ENCODE measurements around the gene VPS8.

VPS8 gene

GRCh38 chr3:185057829-185058228 lies 245.9 kb downstream of the VPS8 start:
- DNase-seq (ENCODE audit: low read depth) = no peak

GRCh38 chr3:185058796-185059195 lies 246.8 kb downstream of the VPS8 start:
- no peak for DNase-seq (ENCODE audit: low read depth)

GRCh38 chr3:185059766-185060165 lies 247.8 kb downstream of the VPS8 start:
- no peak for DNase-seq (ENCODE audit: low read depth)

DNA sequence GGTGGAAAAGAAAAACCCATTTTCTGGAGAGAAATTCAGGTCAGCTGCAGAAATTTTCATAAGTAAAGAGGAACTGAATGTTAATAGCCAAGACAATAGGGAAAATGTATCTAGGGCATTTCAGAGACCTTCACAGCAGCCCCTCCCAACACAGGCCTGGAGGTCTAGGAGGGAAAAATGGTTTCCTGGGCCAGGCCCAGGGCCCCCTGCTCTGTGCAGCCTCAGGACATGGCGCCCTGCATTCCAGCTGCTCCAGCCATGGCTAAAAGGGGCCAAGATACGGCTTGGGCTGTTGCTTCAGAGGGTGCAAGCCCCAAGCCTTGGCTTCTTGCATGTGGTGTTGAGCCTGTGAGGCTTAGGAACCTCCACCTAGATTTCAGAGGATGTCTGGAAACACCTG lies 248.7 kb downstream of the VPS8 start:
- DNase-seq (ENCODE audit: low read depth) = no peak

DNA sequence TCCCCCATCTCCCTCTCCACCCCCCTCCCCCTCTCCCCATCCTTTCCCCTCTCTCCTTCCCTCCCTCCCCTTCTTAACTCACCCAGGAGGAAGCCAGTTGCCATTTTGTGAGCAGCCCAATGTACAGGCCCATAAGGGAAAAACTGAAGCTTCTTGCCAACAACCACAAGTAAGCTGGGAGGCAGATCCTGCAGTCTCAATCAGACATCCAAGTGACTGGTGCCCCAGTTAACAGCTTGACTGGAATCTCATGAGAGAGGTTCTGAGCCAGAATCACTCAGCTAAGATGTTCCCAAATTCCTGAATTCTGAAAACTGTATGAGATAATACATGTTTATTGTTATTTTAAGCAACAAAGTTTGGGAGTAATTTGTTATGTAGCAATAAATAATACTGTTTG lies 250.2 kb downstream of the VPS8 start:
- no peak for DNase-seq (ENCODE audit: low read depth)

GRCh38 chr3:185063431-185063830 lies 251.5 kb downstream of the VPS8 start:
- DNase-seq (ENCODE audit: low read depth) = no peak

- DNase-seq (ENCODE audit: low read depth) = no peak
These were observed 253.1 kb downstream of the VPS8 start for GRCh38 chr3:185065059-185065458.

DNA sequence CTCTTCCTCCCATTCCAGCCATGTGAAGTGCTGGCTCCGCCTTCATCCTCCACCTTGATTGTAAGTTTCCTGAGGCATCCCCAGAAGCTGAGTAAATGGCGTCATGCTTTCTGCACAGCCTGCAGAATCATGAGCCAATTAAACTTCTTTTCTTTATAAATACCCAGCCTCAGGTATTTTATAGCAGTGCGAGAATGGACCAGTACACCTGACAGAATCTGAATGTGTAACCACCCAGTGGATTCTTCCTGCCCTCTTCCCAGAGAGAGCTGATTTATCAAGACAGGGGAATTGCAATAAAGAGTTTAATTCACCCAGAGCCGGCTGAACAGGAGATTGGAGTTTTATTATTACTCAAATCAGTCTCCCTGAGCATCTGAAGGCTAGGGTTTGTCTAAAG lies 254.3 kb downstream of the VPS8 start:
- no peak for DNase-seq (ENCODE audit: low read depth)

GRCh38 chr3:185067173-185067572 lies 255.2 kb downstream of the VPS8 start:
- no peak for DNase-seq (ENCODE audit: low read depth)

DNA sequence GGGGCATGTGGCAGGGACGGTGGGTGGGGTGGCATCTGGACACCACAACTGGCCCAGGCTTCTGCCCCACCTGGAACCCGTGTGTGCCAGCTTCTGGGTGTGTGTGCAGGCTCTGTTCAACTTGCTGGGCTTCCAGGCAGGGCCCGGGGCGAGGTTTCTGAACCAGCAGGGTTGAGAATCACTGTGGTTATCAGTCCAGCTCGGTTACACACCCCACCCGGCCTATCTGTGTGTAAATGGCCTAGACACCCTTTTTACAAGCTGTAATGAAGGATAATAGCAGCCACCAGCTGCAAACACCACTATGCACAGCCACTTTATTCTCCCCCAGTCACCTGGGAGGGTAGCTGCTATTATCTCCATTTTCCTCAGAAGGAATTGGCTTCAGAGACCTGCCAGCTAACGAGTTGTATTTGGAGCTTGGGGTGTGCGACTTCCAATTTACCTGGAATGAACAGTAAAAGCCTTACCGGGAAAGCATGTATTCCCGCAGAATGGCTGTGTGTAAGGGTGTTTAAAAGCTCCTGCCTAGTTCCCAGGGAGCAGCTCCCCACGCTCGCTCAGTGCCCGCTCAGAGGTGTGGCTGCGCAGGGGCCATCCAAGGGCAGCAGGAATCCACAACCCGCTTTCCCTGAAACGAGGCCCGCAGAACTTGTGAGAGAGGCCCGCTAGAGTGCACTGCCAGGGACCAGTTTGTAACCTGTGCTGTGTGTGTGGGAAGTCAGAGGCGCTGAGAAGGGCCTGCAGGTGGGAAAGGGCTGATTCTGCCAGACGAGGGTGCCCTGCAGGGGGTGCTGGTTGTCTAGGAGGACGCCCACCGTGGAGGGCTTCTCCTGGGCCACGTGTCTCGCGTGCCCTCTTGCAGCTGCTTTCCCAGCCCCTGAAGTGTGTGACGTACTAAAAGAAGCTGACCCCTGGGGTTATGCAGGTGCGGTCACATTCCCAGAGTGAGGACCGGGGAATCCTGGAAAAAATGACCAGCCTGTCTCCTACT lies 257.4 kb downstream of the VPS8 start:
- DNase-seq (ENCODE audit: low read depth) = no peak

GRCh38 chr3:185070491-185071286 lies 258.7 kb downstream of the VPS8 start:
- no peak for DNase-seq (ENCODE audit: low read depth)

DNA sequence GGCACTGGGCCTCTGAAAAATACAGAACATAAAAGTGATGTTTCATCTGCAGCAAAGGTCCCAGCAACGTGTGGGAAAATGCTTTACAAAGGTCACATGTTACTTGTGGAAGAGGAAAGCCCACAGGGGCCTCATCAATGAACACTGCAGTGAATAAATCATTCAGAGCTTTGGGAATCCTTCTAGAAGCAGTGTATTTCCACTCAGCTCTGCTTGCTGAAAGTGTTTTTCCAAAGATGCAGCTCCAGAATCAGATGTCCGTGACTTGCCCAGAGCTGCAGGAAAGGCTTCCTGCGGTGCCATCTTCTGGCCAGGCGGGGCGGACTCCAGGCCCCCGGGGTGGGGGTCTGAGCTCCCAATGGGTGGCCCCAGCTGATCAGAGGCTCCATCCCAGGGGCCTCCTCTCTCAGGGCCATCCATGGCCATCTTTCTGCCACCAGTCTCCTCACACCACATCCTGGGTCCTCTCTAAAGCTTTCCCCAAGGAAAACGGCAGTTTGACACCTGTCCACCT lies 259.4 kb downstream of the VPS8 start:
- DNase-seq (ENCODE audit: low read depth) = no peak

DNA sequence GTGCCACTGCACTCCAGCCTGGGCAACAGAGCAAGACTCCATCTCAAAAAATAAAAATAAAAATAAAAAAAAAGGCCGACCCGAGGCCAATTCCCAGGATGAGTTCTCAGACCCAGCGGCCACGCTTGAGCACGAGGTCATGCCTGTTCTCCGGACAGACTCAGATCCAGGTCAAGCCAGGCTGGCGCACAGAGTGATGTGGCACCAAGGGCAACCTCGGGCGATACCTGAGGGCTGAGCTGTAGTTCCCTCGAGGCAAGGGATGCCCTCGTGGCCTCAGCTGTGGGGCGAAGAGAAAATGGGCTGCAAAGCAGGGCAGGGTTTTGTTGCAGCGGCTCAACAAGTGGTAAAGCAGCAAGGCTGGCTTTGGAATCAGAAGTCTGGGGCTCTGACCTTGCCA lies 263.6 kb downstream of the VPS8 start:
- DNase-seq (ENCODE audit: low read depth) = no peak

GRCh38 chr3:185076219-185076618 lies 264.3 kb downstream of the VPS8 start:
- no peak for DNase-seq (ENCODE audit: low read depth)

DNA sequence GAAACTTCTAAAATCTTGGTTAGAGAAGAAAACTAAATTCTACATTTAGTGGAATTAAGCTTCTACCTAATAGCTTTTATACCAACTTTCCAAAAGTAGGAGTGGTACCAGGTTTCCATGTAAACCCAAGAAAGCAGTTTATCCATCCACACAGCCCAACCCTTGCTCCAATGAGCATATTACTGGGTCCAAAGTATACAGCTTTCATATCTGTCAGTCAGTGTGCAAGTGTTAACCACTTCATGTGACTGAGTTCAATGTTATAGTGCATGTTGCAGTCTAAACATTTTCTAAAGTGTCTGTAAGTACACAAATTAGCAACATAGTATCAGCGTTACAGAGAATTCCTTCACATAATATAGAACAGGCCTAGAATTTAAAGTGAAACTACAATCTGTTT lies 267.7 kb downstream of the VPS8 start:
- no peak for DNase-seq (ENCODE audit: low read depth)

GRCh38 chr3:185081521-185081920 lies 269.6 kb downstream of the VPS8 start:
- no peak for DNase-seq (ENCODE audit: low read depth)

DNA sequence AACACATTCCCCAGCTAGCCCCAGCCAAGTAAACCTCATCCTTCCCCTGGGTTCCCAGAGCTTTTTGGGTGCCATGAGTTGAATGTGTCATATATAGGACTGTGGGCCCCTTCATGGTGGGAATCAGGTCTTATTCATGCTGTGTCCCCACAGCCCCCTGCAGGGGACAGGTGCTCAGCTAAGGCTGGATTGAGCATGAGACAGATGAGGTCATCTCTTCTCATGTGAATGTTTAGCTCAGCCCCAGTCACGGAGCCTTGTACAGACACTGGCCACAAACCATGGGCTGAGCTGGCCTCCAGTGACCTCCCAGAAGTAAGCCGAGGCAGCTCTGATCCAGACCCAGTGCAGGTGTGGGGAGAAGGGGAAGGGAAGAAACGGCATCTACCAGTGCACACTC lies 270.2 kb downstream of the VPS8 start:
- DNase-seq (ENCODE audit: low read depth) = no peak

DNA sequence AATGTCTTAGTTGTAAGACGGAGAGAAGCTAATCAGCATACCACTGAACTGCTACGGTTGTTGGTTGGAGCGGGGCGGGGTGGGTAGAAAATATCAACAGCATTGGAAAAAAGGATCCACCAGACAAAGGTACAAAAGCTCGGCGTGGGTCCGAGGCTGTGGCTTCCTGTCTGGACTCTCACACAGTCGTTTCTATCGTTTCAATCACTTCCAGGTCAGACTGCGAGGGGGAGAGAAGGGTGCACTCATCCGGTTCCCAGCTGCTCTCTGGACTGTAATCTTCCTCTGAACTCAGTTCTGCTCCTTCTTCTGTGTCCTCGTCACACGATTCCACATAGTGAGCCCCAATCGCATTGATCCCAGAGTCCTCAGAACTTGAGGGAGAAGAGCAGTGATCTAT lies 270.9 kb downstream of the VPS8 start:
- DNase-seq (ENCODE audit: low read depth) = no peak

GRCh38 chr3:185084402-185084801 lies 272.4 kb downstream of the VPS8 start:
- DNase-seq (ENCODE audit: low read depth) = no peak

DNA sequence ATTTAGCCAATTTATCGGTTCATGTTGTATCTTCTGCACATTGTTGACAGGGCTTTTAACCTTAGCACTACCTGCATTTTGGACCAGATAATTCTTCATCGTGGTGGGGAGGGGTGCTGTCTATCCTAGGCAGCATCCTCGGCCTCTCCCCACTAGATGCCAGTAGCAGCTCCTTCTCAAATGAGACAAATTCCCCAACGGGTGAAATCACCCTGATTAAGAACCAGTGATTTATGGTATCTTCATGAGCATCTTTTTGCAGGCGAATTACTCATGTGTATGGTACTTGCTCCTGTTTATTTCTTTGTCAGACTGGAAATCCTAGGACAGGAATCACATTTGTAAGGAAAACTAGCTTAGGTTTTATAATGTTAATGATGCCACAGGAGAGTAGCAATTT lies 272.9 kb downstream of the VPS8 start:
- DNase-seq (ENCODE audit: low read depth) = no peak

GRCh38 chr3:185087419-185087818 lies 275.5 kb downstream of the VPS8 start:
- no peak for DNase-seq (ENCODE audit: low read depth)

DNA sequence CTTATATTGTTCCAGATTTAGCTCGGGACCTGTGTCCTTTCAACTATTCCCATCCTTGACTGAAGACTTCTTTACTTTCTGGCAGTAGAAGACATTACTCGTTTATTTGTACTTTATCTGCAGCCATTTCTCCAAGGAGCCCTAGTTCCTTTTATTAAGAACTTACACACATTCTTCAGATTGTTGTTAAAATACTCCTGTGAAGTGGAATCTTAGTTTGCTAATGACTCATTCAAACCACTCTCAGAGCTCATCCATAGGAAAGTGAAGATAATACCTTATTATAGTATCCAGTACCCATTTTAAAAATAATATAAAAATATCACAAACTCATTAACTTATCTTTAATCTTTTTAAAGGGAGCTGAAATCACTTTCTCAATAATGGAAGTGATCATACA lies 277.4 kb downstream of the VPS8 start:
- no peak for DNase-seq (ENCODE audit: low read depth)

- no peak for DNase-seq (ENCODE audit: low read depth)
These were observed 277.8 kb downstream of the VPS8 start for GRCh38 chr3:185089751-185090150.
